HepG2 (cell line): Measurements from ENCODE around the gene ANKRD13D. TPM values are rescaled to one million over a fixed set of nuclear protein-coding genes. Genes with fewer than 3 reads are reported as not detected.
A peak's percentile ranks its signal among the peaks of the same experiment; 100 is the strongest.

Experiments
- PRDM15 ChIP-seq: sonication (generic); formaldehyde crosslinking; IDR thresholded peaks from 2 replicates; pipeline ENCODE4 v1.4.0; 2020; ENCODE audit warnings: missing genetic modification reagents
- RARA ChIP-seq: IDR thresholded peaks from 2 replicates; pipeline ENCODE4 v1.6.1; 2016; ENCODE audit warnings: missing genetic modification reagents, missing compliant biosample characterization
- TCF7 ChIP-seq: sonication (generic); IDR thresholded peaks from 2 replicates; pipeline ENCODE4 v1.6.1; 2016; ENCODE audit warnings: antibody characterized with exemption, low read depth
- TFDP2 ChIP-seq: sonication (generic); formaldehyde crosslinking; IDR thresholded peaks from 2 replicates; pipeline ENCODE4 v1.4.0; 2020; ENCODE audit warnings: missing genetic modification reagents
- ZNF143 ChIP-seq: sonication (generic); formaldehyde crosslinking; IDR thresholded peaks from 2 replicates; pipeline ENCODE4 v1.4.0; 2020; ENCODE audit warnings: missing genetic modification reagents
- ZNF280B ChIP-seq: sonication (generic); formaldehyde crosslinking; IDR thresholded peaks from 2 replicates; pipeline ENCODE4 v1.5.0; 2020; ENCODE audit warnings: missing genetic modification reagents, mild to moderate bottlenecking, borderline replicate concordance
- ZNF318 ChIP-seq: sonication (generic); formaldehyde crosslinking; IDR thresholded peaks from 2 replicates; pipeline ENCODE4 v1.4.0; 2020; ENCODE audit warnings: mild to moderate bottlenecking, missing genetic modification reagents
- ZNF589 ChIP-seq: sonication (generic); formaldehyde crosslinking; conservative IDR thresholded peaks from 2 replicates; pipeline ENCODE4 v1.8.0; 2022; ENCODE audit warnings: mild to moderate bottlenecking, moderate library complexity, missing genetic modification reagents
- ZNF709 ChIP-seq: sonication (generic); formaldehyde crosslinking; IDR thresholded peaks from 2 replicates; pipeline ENCODE4 v1.5.0; 2020; ENCODE audit warnings: mild to moderate bottlenecking, missing genetic modification reagents
- ZNF746 ChIP-seq: sonication (generic); formaldehyde crosslinking; IDR thresholded peaks from 2 replicates; pipeline ENCODE4 v1.8.0; 2022; ENCODE audit warnings: mild to moderate bottlenecking, missing genetic modification reagents
- ZNF788 ChIP-seq: sonication (generic); formaldehyde crosslinking; IDR thresholded peaks from 2 replicates; pipeline ENCODE4 v1.5.0; 2020; ENCODE audit warnings: mild to moderate bottlenecking, missing genetic modification reagents, borderline replicate concordance
- polyA plus RNA-seq, 8 experiments: library from polyadenylated mRNA; depleted of rRNA in 3 of 8; stranded (reverse) in 7 of 8; unstranded in 1 of 8; fragments of >200 nt; fragmentation: Illumina TruSeq in 4 of 8; extraction: Trizol in 4 of 8; gene quantifications; 2 replicates each; pipeline versions ENCODE4 v1.2.1 to v1.2.3, GENCODE V29; 2011 to 2016; ENCODE audit warnings: low read depth in 4 of 8, missing spikeins in 1 of 8, mixed read lengths in 1 of 8; ENCODE audit not compliant: insufficient read depth in 1 of 8
- total RNA-seq, 5 experiments: library from RNA; depleted of rRNA; stranded (reverse); fragments of >200 nt; fragmentation: Illumina TruSeq; extraction: Trizol; gene quantifications; 2 replicates each; pipeline ENCODE4 v1.2.3, GENCODE V29; 2016; ENCODE audit warnings: low read depth in 1 of 5

Gene ANKRD13D
- total and polyA plus RNA-seq, 2 of the 13 experiments (the other 11 are each of a cell fraction or from before 2014, with no cell fraction given) = 18.6 to 27.3 TPM

- TF ChIP-seq ZNF318 (CRISPR knock-in tag) (no peak), PRDM15 (CRISPR knock-in tag) (no peak), ZNF589 (CRISPR knock-in tag) (no peak), ZNF746 (CRISPR knock-in tag) (no peak), RARA (CRISPR knock-in tag) (no peak; the same call in 1 of the 2 replicates), ZNF709 (no peak), ZNF280B (CRISPR knock-in tag) (no peak), TCF7 (no peak), ZNF143 (CRISPR knock-in tag) (no peak), ZNF788 (CRISPR knock-in tag) (peak; percentile 29; the same call in 1 of the 2 replicates), TFDP2 (CRISPR knock-in tag) (no peak)
These were observed 48.3 kb upstream of the ANKRD13D start (continued) for GRCh38 chr11:67240576-67241389.
